Measurements from ENCODE around the gene BEAN1. TPM values are rescaled to one million over a fixed set of nuclear protein-coding genes. Genes with fewer than 3 reads are reported as not detected.

BEAN1 gene
- total and polyA plus RNA-seq, 2 experiments from 2014 or later = 0.07 to 0.10 TPM

DNA sequence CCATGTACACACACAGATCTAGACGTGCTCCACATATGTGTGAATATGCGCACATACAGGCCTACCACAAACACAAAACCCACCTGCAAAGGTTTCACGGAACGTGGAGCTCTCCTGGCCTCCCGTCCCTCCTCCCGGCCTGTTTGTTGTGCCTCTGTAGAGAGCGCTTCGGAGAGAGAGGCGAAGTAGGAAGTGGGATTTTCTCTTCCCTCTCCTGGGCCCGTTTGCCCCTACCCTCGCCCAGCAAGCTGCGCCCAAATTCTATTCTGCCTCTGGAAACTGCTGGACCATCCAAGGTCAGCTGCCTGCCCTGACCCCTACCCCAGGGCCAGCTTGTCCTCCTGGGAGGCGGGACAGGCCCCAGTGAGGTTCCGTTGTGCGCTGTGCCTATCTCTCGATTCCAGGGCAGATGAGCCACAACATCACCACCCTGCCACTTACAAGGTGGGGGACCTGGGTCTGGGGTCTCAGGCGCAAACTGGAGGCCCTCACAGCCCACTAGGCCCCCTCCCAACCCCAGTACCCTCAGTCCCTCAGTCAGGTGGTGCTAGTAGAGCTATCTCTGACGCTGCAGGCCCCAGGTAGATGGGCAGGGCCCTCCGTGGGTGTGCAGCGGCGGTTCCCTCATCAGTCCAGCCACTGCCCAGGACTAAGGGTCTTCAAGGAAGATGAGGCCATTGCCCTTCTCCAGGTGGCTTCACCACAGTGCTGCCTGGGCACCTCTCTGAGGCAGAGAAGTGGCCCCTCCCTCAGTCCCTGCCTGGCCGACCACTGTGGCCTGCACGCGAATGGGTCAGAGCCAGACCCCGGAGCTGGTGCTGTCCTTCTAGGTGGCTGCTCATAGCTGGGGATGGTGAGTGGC, 54.2 kb downstream of the BEAN1 start:
- Histone ChIP-seq H3K36me3 (ENCODE audit: insufficient read depth) (no peaks in the 10 kb centered on the region), H3F3A (replicated peaks; ENCODE audit: low read depth) (no peaks in the 10 kb centered on the region), H3K27me3 (ENCODE audit: insufficient read depth) (no peaks in the 10 kb centered on the region), H3K4me1 (ENCODE audit: insufficient read depth) (peaks cover 5% of the 10 kb centered on the region; the same call in 1 of the 2 replicates), H3K4me3 (no peak overlapping the region), H3K4me2 (no peak overlapping the region), H3K27ac (ENCODE audit: low read depth) (no peak overlapping the region), H2AFZ (no peak overlapping the region; the same call in 1 of the 2 replicates), H3K79me2 (replicated peaks; ENCODE audit: insufficient read depth) (no peaks in the 10 kb centered on the region), H4K20me1 (replicated peaks; ENCODE audit: insufficient read depth) (no peaks in the 10 kb centered on the region), H3K9me2 (ENCODE audit: insufficient read depth) (no peaks in the 10 kb centered on the region)
- Mint-ChIP-seq H3K4me1 (peaks cover 14% of the 10 kb centered on the region), H3K36me3 (ENCODE audit: low read depth) (no peaks in the 10 kb centered on the region), H3K4me3 (no peak overlapping the region), H3K27me3 (ENCODE audit: insufficient read depth, low read depth, poor library complexity) (peaks cover 12% of the 10 kb centered on the region), H3K27ac (no peak overlapping the region), H3K9me3 (no peaks in the 10 kb centered on the region; the same call in 2 of the 3 replicates)
- DNase-seq (ENCODE audit: low spot score) = no peak
- TF ChIP-seq STAT1 (IDR thresholded peaks at IDR 0.05; ENCODE audit: unreplicated experiment) = no peak
- TF ChIP-seq JUNB (IDR thresholded peaks at IDR 0.05; ENCODE audit: unreplicated experiment) = no peak
- no peak for TF ChIP-seq POLR2AphosphoS5 (IDR thresholded peaks at IDR 0.05; ENCODE audit: low read depth)
- no peak for TF ChIP-seq ZNF114 (CRISPR knock-in tag; IDR thresholded peaks at IDR 0.05)
- TF ChIP-seq CREB1 (CRISPR knock-in tag; IDR thresholded peaks at IDR 0.05; ENCODE audit: low read depth) = no peak
- TF ChIP-seq, protein P1, sequence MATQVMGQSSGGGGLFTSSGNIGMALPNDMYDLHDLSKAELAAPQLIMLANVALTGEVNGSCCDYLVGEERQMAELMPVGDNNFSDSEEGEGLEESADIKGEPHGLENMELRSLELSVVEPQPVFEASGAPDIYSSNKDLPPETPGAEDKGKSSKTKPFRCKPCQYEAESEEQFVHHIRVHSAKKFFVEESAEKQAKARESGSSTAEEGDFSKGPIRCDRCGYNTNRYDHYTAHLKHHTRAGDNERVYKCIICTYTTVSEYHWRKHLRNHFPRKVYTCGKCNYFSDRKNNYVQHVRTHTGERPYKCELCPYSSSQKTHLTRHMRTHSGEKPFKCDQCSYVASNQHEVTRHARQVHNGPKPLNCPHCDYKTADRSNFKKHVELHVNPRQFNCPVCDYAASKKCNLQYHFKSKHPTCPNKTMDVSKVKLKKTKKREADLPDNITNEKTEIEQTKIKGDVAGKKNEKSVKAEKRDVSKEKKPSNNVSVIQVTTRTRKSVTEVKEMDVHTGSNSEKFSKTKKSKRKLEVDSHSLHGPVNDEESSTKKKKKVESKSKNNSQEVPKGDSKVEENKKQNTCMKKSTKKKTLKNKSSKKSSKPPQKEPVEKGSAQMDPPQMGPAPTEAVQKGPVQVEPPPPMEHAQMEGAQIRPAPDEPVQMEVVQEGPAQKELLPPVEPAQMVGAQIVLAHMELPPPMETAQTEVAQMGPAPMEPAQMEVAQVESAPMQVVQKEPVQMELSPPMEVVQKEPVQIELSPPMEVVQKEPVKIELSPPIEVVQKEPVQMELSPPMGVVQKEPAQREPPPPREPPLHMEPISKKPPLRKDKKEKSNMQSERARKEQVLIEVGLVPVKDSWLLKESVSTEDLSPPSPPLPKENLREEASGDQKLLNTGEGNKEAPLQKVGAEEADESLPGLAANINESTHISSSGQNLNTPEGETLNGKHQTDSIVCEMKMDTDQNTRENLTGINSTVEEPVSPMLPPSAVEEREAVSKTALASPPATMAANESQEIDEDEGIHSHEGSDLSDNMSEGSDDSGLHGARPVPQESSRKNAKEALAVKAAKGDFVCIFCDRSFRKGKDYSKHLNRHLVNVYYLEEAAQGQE (IDR thresholded peaks at IDR 0.05; ENCODE audit: unreplicated experiment) = no peak
- no peak for TF ChIP-seq NANOG (IDR thresholded peaks at IDR 0.05; ENCODE audit: borderline replicate concordance)
- no peak for ATAC-seq

DNA sequence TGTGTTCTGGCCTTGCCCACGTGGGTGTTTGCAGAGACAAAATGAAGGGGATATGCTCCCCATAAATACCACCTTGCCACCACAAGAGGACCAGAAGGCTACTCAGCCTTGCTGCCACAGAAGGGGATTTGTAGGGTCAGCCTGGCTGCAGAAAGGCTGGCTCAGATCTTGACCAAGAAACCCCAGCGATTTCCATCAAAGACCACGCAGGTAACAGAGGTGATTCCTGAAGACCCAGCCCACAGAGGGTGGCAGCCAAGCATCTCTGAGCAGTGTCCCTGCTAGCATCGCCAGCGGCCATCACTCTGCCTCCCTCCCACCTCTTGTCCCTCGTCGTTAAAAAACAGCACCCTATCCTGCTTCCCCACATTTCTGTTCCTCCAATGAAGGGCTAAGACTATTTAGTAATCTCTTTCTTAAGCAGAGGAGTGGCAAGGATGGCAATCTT, 54.9 kb downstream of the BEAN1 start:
- ATAC-seq (no peak), DNase-seq (ENCODE audit: low spot score) (no peak)
- peaks cover 14% of the 10 kb centered on the region for H3K4me1 Mint-ChIP-seq
- no peaks in the 10 kb centered on the region for H3K79me2 ChIP-seq (replicated peaks; ENCODE audit: insufficient read depth)
- H2AFZ ChIP-seq = no peak overlapping the region
- no peak overlapping the region for H3K27ac ChIP-seq (ENCODE audit: low read depth)
- no peaks in the 10 kb centered on the region for H3K9me2 ChIP-seq (ENCODE audit: insufficient read depth)
- no peaks in the 10 kb centered on the region for H3K36me3 ChIP-seq (ENCODE audit: insufficient read depth)
- no peak overlapping the region for H3K4me2 ChIP-seq
- no peaks in the 10 kb centered on the region for H3K36me3 Mint-ChIP-seq (ENCODE audit: low read depth)
- no peak overlapping the region for H3K4me3 Mint-ChIP-seq
- TF ChIP-seq STAT1 (IDR thresholded peaks at IDR 0.05; ENCODE audit: unreplicated experiment) = no peak
- H3K27ac Mint-ChIP-seq = no peak overlapping the region
- H3K9me3 Mint-ChIP-seq = no peaks in the 10 kb centered on the region; the same call in 2 of the 3 replicates
- no peaks in the 10 kb centered on the region for H3K27me3 ChIP-seq (ENCODE audit: insufficient read depth)
- no peak overlapping the region for H3K4me3 ChIP-seq
- no peaks in the 10 kb centered on the region for H3F3A ChIP-seq (replicated peaks; ENCODE audit: low read depth)
- no peaks in the 10 kb centered on the region for H4K20me1 ChIP-seq (replicated peaks; ENCODE audit: insufficient read depth)
- peaks cover 5% of the 10 kb centered on the region; the same call in 1 of the 2 replicates for H3K4me1 ChIP-seq (ENCODE audit: insufficient read depth)
- peaks cover 12% of the 10 kb centered on the region for H3K27me3 Mint-ChIP-seq (ENCODE audit: insufficient read depth, low read depth, poor library complexity)

Data from GM23338 (cell line).